ENCODE measurements around the gene DNAJC7. TPM values are rescaled to one million over a fixed set of nuclear protein-coding genes. Genes with fewer than 3 reads are reported as not detected.

The DNAJC7 gene
- total RNA-seq, 2 donors from 2014 or later, result 57.8 to 60.4 TPM

GRCh38 chr17:41982026-41982760, 35.0 kb downstream of the DNAJC7 start:
- no peaks in the 10 kb centered on the region for H3K27me3 ChIP-seq (replicated peaks; ENCODE audit: insufficient read depth)
- no peak for DNase-seq (ENCODE audit: low spot score)
- H3K4me3 ChIP-seq, result no peak overlapping the region
- no peaks in the 10 kb centered on the region for H3K9me3 ChIP-seq
- peak overlapping the region; percentile 19 to 35 for H3K27ac ChIP-seq
- H3K36me3 ChIP-seq, result peaks cover 8 to 15% of the 10 kb centered on the region in 2 donors
- WGBS, result 60% methylated on average over 14 of the region's 14 CpGs
- intact Hi-C loops (cut with DNase I), result no loop called here
- TF ChIP-seq CTCF (IDR thresholded peaks at IDR 0.05) (no peak), POLR2AphosphoS5 (IDR thresholded peaks at IDR 0.05) (peak; percentile 26), POLR2A (IDR thresholded peaks at IDR 0.05) (no peak)
- peaks cover 13% of the 10 kb centered on the region for H3K4me1 ChIP-seq (replicated peaks)

GRCh38 chr17:41977991-41978390, 39.2 kb downstream of the DNAJC7 start:
- TF ChIP-seq POLR2A (IDR thresholded peaks at IDR 0.05), result no peak
- TF ChIP-seq POLR2AphosphoS5 (IDR thresholded peaks at IDR 0.05), result peak; percentile 82
- Histone ChIP-seq H3K9me3 (no peaks in the 10 kb centered on the region), H3K4me1 (replicated peaks) (peaks cover 36% of the 10 kb centered on the region), H3K4me3 (no peak overlapping the region), H3K36me3 (peaks cover 4 to 14% of the 10 kb centered on the region in 2 donors), H3K27me3 (replicated peaks; ENCODE audit: insufficient read depth) (no peaks in the 10 kb centered on the region), H3K27ac (peak overlapping the region; percentile 78 to 80)
- peak; percentile 82 for DNase-seq (ENCODE audit: low spot score)
- WGBS, result 46% methylated on average over 4 of the region's 4 CpGs
- intact Hi-C loops (cut with DNase I), result no loop called here

GRCh38 chr17:41976142-41976768, 41.0 kb downstream of the DNAJC7 start:
- H3K4me1 ChIP-seq (replicated peaks), result peaks cover 49% of the 10 kb centered on the region
- intact Hi-C loops (cut with DNase I), result no loop called here
- TF ChIP-seq CTCF (IDR thresholded peaks at IDR 0.05), result no peak
- peak; percentile 63 for TF ChIP-seq POLR2AphosphoS5 (IDR thresholded peaks at IDR 0.05)
- no peak for TF ChIP-seq POLR2A (IDR thresholded peaks at IDR 0.05)
- WGBS, result 20% methylated on average over 11 of the region's 11 CpGs
- no peaks in the 10 kb centered on the region for H3K9me3 ChIP-seq
- H3K4me3 ChIP-seq, result peak overlapping the region in 1 of 2 donors; percentile 16
- H3K27ac ChIP-seq, result peak overlapping the region; percentile 78 to 80
- peaks cover 4 to 14% of the 10 kb centered on the region in 2 donors for H3K36me3 ChIP-seq
- peak; percentile 60 for DNase-seq (ENCODE audit: low spot score)
- no peaks in the 10 kb centered on the region for H3K27me3 ChIP-seq (replicated peaks; ENCODE audit: insufficient read depth)

GRCh38 chr17:41975099-41976083, 41.8 kb downstream of the DNAJC7 start:
- 77% methylated on average over 9 of the region's 9 CpGs for WGBS
- no peaks in the 10 kb centered on the region for H3K27me3 ChIP-seq (replicated peaks; ENCODE audit: insufficient read depth)

More at GRCh38 chr17:41975099-41976083, 41.8 kb downstream of the DNAJC7 start:
- Histone ChIP-seq H3K36me3 (peaks cover 0 to 9% of the 10 kb centered on the region in 2 donors), H3K4me3 (no peak overlapping the region), H3K4me1 (replicated peaks) (peaks cover 54% of the 10 kb centered on the region), H3K9me3 (no peaks in the 10 kb centered on the region), H3K27ac (peak overlapping the region; percentile 78 to 80)
- intact Hi-C loops (cut with DNase I), result no loop called here
- no peak for TF ChIP-seq CTCF (IDR thresholded peaks at IDR 0.05)
- no peak for TF ChIP-seq POLR2A (IDR thresholded peaks at IDR 0.05)
- no peak for TF ChIP-seq POLR2AphosphoS5 (IDR thresholded peaks at IDR 0.05)
- DNase-seq (ENCODE audit: low spot score), result no peak
